ENCODE measurements around the gene DNAJC4. TPM values are rescaled to one million over a fixed set of nuclear protein-coding genes. Genes with fewer than 3 reads are reported as not detected.

DNAJC4 gene
- total RNA-seq, 1 donor from 2014 or later: 58.0 TPM

Other genes with a start within 250 kb of the DNAJC4 start
- 52.2 TPM for gene OTUB1, start 244.1 kb upstream of the DNAJC4 start, total RNA-seq
- 0.35 TPM for gene FLRT1, start 194.6 kb upstream of the DNAJC4 start, total RNA-seq
- 124 TPM for gene MACROD1, start 64.4 kb upstream of the DNAJC4 start, total RNA-seq
- 116 TPM for gene STIP1, start 44.4 kb upstream of the DNAJC4 start, total RNA-seq
- gene FERMT3, start 23.8 kb upstream of the DNAJC4 start, total RNA-seq: 6.0 TPM
- gene TRPT1, start 4.4 kb upstream of the DNAJC4 start, total RNA-seq: 79.8 TPM
- gene NUDT22, start 4.3 kb upstream of the DNAJC4 start, total RNA-seq: 60.8 TPM
- 276 TPM for gene VEGFB, start 4.0 kb downstream of the DNAJC4 start, total RNA-seq
- 41.6 TPM for gene FKBP2, start 10.5 kb downstream of the DNAJC4 start, total RNA-seq
- gene PPP1R14B, start 16.4 kb downstream of the DNAJC4 start, total RNA-seq: 123 TPM
- 11.3 TPM for gene PLCB3, start 21.0 kb downstream of the DNAJC4 start, total RNA-seq
- 90.1 TPM for gene BAD, start 54.1 kb downstream of the DNAJC4 start, total RNA-seq
- 28.5 TPM for gene GPR137, start 55.3 kb downstream of the DNAJC4 start, total RNA-seq
- gene KCNK4, start 60.8 kb downstream of the DNAJC4 start, total RNA-seq: not detected
- gene CATSPERZ, start 69.8 kb downstream of the DNAJC4 start, total RNA-seq: not detected
- 241 TPM for gene ESRRA, start 75.0 kb downstream of the DNAJC4 start, total RNA-seq
- gene TRMT112, start 87.0 kb downstream of the DNAJC4 start, total RNA-seq: 97.5 TPM
- gene PRDX5, start 87.6 kb downstream of the DNAJC4 start, total RNA-seq: 417 TPM
- gene CCDC88B, start 109.7 kb downstream of the DNAJC4 start, total RNA-seq: 7.7 TPM
- gene RPS6KA4, start 128.6 kb downstream of the DNAJC4 start, total RNA-seq: 14.6 TPM